Measurements from ENCODE around the gene PRSS23. TPM values are rescaled to one million over a fixed set of nuclear protein-coding genes. Genes with fewer than 3 reads are reported as not detected.

Gene PRSS23
- total RNA-seq, 6 donors from 2014 or later = 18.9 to 87.0 (median 35.7) TPM

DNA sequence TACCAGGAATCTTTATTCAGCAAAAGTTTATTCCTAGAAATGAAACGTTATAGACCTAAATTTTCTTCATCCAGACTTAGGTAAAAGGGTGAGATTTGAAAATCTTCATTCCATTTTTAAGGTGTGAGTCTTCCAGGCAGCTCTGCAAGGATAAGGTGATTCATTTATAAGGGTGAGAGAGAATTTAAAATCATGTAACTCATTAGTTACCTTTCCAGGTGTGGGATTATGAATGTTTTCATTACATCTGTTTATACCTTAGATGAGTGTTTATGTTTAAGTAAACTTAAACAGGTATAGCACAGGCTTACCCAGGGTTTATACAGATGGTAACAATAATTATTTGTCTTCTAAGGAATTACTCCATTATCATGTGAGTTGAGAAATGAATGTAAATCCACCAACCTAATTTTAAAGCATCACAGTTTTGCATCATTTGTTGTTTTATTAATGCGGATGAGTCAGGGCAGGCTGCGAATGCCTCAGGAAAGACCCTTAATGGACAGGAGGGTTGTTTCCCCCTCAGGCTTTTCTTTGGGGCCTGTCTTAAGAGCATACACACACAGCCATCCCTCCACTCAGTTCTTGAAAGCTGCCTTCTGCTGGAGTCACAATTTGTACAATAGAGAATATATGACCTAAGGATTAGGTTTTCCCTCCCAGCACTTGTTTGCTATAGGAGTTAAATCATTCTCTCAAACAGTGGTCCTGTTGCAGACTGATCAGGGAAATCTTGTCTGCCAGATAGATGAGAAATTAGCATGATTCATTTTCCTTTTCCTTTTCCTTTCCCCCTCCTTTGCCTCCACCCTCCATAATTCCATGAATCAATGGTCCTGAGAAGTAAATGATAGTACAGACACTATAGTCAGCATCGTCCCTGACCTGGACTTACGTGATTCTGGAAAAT, 3.0 kb downstream of the PRSS23 start:
- TF ChIP-seq EP300 (IDR thresholded peaks at IDR 0.05) = no peak
- TF ChIP-seq POLR2AphosphoS5 (IDR thresholded peaks at IDR 0.05) = no peak
- no peak for TF ChIP-seq CTCF (IDR thresholded peaks at IDR 0.05)
- no peak for TF ChIP-seq POLR2A (IDR thresholded peaks at IDR 0.05)
- H3K4me1 ChIP-seq = peaks cover 22 to 60% (median 24%) of the 10 kb centered on the region in 4 donors
- 41 to 72% methylated on average over 5 of the region's 5 CpGs for WGBS, 2 donors
- H3K27me3 ChIP-seq = no peaks in the 10 kb centered on the region
- H3K27ac ChIP-seq = peak overlapping the region in 2 of 4 donors; percentile 7 to 49
- no peak for DNase-seq
- H3K4me3 ChIP-seq = peak overlapping the region in 3 of 4 donors; percentile 53 to 76 (median 75)
- H3K36me3 ChIP-seq = peaks cover 0 to 5% (median 0%) of the 10 kb centered on the region in 4 donors
- no peaks in the 10 kb centered on the region for H3K9me3 ChIP-seq
- no peak for ATAC-seq (ENCODE audit: low FRiP score in 2 of 2)

GRCh38 chr11:86804951-86805350, 4.6 kb downstream of the PRSS23 start:
- TF ChIP-seq EP300 (IDR thresholded peaks at IDR 0.05) (no peak), POLR2A (IDR thresholded peaks at IDR 0.05) (no peak), CTCF (IDR thresholded peaks at IDR 0.05) (no peak), POLR2AphosphoS5 (IDR thresholded peaks at IDR 0.05) (no peak)
- Histone ChIP-seq H3K36me3 (peaks cover 0 to 7% (median 0%) of the 10 kb centered on the region in 4 donors), H3K4me3 (no peak overlapping the region), H3K4me1 (peaks cover 18 to 53% (median 19%) of the 10 kb centered on the region in 4 donors), H3K27ac (peak overlapping the region in 3 of 4 donors; percentile 30 to 60 (median 32)), H3K27me3 (no peaks in the 10 kb centered on the region), H3K9me3 (no peaks in the 10 kb centered on the region)
- DNase-seq = no peak
- 92 to 98% methylated on average over 4 of the region's 4 CpGs for WGBS, 2 donors
- ATAC-seq (ENCODE audit: low FRiP score in 2 of 2) = no peak

GRCh38 chr11:86805873-86806310, 5.5 kb downstream of the PRSS23 start:
- TF ChIP-seq CTCF (IDR thresholded peaks at IDR 0.05) = no peak
- Histone ChIP-seq H3K27me3 (no peaks in the 10 kb centered on the region), H3K9me3 (no peaks in the 10 kb centered on the region), H3K4me3 (no peak overlapping the region), H3K27ac (peak overlapping the region in 3 of 4 donors; percentile 6 to 60 (median 32)), H3K4me1 (peaks cover 13 to 44% (median 16%) of the 10 kb centered on the region in 4 donors), H3K36me3 (peaks cover 0 to 7% (median 0%) of the 10 kb centered on the region in 4 donors)
- WGBS, 2 donors = 22 to 39% methylated on average over 2 of the region's 2 CpGs
- DNase-seq (no peak), ATAC-seq (ENCODE audit: low FRiP score in 2 of 2) (peak in 1 of 2 donors; percentile 73)

GRCh38 chr11:86806903-86807302, 6.6 kb downstream of the PRSS23 start:
- H3K9me3 ChIP-seq = no peaks in the 10 kb centered on the region
- H3K36me3 ChIP-seq = peaks cover 0 to 7% (median 0%) of the 10 kb centered on the region in 4 donors
- ATAC-seq (ENCODE audit: low FRiP score in 2 of 2) (no peak), DNase-seq (no peak)
- TF ChIP-seq POLR2A (IDR thresholded peaks at IDR 0.05) (no peak), POLR2AphosphoS5 (IDR thresholded peaks at IDR 0.05) (no peak), EP300 (IDR thresholded peaks at IDR 0.05) (no peak), CTCF (IDR thresholded peaks at IDR 0.05) (no peak)
- H3K27ac ChIP-seq = no peak overlapping the region
- WGBS, 2 donors = 85 to 91% methylated on average over 3 of the region's 3 CpGs
- H3K4me3 ChIP-seq = no peak overlapping the region
- H3K4me1 ChIP-seq = peaks cover 8 to 34% (median 14%) of the 10 kb centered on the region in 4 donors
- H3K27me3 ChIP-seq = no peaks in the 10 kb centered on the region
